Endothelial cell (in vitro differentiated cells): ENCODE results near the gene IFNL4. TPM values are rescaled to one million over a fixed set of nuclear protein-coding genes. Genes with fewer than 3 reads are reported as not detected.
A peak's percentile ranks its signal among the peaks of the same experiment; 100 is the strongest.
"Not testable (repeated sequence)": the region's sequence is repeated elsewhere in the genome, so short reads cannot be mapped to it uniquely, and the experiment has no call there.

ENCODE experiments used
- DNase-seq: peaks from one replicate; pipeline ENCODE4 v3.0.0; 2021; ENCODE audit warnings: low spot score
- H3K27ac Mint-ChIP-seq: one replicate; pipeline ENCODE4 v1.8.0; 2021; ENCODE audit warnings: mixed read lengths, inconsistent platforms; ENCODE audit not compliant: unreplicated experiment
- H3K27me3 Mint-ChIP-seq: one replicate; pipeline ENCODE4 v1.8.0; 2021; ENCODE audit warnings: mild to moderate bottlenecking, moderate library complexity, mixed read lengths, inconsistent platforms; ENCODE audit not compliant: unreplicated experiment
- H3K36me3 Mint-ChIP-seq: one replicate; pipeline ENCODE4 v1.8.0; 2021; ENCODE audit warnings: mild to moderate bottlenecking, low read depth, mixed read lengths, inconsistent platforms; ENCODE audit not compliant: unreplicated experiment
- H3K4me1 Mint-ChIP-seq: one replicate; pipeline ENCODE4 v1.8.0; 2021; ENCODE audit warnings: mild to moderate bottlenecking, mixed read lengths, inconsistent platforms; ENCODE audit not compliant: unreplicated experiment
- H3K4me3 Mint-ChIP-seq: one replicate; pipeline ENCODE4 v1.8.0; 2021; ENCODE audit warnings: mild to moderate bottlenecking, mixed read lengths, inconsistent platforms; ENCODE audit not compliant: unreplicated experiment
- H3K9me3 Mint-ChIP-seq: one replicate; pipeline ENCODE4 v1.8.0; 2021; ENCODE audit warnings: mixed read lengths, inconsistent platforms; ENCODE audit not compliant: unreplicated experiment
- CTCF ChIP-seq: fragments of 200-600 bp; sonication (generic); IDR thresholded peaks from one replicate; pipeline ENCODE4 v1.5.0; 2021; ENCODE audit warnings: antibody characterized with exemption; ENCODE audit not compliant: unreplicated experiment
- total RNA-seq: library from RNA; stranded (reverse); fragmentation: NEBNext Ultra II Directional; extraction: Animal tissue kit (Norgen Biotek cat#: 25700); gene quantifications from one replicate; pipeline ENCODE4 v1.2.1, GENCODE V29; 2021; ENCODE audit not compliant: unreplicated experiment

IFNL4 gene
- total RNA-seq, 1 donor from 2014 or later = not detected

DNA sequence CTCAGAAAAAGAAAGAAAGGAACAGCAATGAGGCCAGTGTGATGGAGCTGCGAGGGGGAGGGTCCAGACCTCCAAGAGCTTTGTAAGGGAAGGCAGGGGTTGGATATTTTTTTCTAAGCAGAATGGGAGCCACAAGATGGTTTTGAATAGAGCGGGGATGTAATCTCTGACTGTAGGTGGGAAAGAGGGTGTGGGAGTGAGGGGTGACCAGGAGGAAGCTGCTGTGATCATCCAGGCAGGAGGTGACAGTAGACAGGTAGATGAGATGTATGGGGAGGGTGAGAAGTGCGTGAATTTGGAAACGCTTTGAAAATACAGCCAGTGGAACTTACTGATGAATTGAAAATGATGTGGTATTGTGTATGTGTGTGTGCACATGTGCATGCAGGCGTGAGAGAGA lies 26.9 kb upstream of the IFNL4 start:
- Mint-ChIP-seq H3K27me3 (peaks cover 3% of the 10 kb centered on the region), H3K27ac (no peak overlapping the region)

GRCh38 chr19:39273859-39274258 lies 25.2 kb upstream of the IFNL4 start:
- H3K9me3 Mint-ChIP-seq, H3K4me3 Mint-ChIP-seq, DNase-seq, H3K27me3 Mint-ChIP-seq, H3K4me1 Mint-ChIP-seq, H3K36me3 Mint-ChIP-seq, H3K27ac Mint-ChIP-seq: not testable (repeated sequence)

More for the DNA sequence above, 26.9 kb upstream of the IFNL4 start:
- Mint-ChIP-seq H3K4me3 (no peak overlapping the region), H3K36me3 (peaks cover 5% of the 10 kb centered on the region), H3K9me3 (no peaks in the 10 kb centered on the region), H3K4me1 (no peaks in the 10 kb centered on the region)
- DNase-seq = no peak
- TF ChIP-seq CTCF = no peak

DNA sequence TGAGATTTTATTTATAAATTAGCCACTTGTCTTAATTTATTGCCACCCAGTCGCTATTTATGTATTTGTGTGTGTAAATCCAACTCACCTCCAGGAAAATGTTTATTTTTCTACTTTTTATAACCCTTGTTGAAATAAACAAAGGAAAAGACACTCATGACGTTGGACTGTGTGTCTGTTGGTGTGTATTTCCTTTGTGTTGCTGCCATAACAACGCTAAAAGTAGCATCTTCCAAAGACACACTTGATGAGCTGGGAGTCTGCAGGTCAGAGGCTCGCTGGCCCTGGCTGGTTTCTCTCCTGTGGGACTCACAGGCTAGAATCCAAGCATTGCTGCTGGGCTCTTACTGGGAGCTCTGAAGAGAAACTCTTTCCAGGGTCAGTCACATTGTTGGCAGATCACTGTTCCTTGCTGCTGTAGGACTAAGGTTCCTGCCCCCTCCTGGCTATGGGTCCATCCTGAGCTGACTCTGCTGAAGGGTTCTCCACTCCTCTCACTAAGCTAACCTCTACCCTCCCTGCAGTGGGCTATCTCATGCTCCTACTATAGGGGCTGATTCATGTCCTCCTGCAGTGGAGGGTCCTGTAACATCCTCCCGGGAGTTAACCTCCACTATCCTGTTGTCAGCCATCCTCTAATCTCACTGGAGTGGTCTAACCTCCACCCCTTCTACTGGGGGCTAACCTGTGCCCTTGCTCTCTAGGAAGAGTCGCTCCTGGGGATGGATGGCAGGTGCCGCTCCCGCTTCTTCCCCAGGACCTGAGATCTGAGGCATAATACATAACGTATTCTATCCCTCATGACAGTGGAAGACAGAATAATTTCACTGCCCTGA lies 21.6 kb upstream of the IFNL4 start:
- peaks cover 6% of the 10 kb centered on the region for H3K27me3 Mint-ChIP-seq
- peak overlapping the region; percentile 35 for H3K4me3 Mint-ChIP-seq
- no peak for DNase-seq
- H3K36me3 Mint-ChIP-seq = peaks cover 5% of the 10 kb centered on the region
- H3K27ac Mint-ChIP-seq = peak overlapping the region; percentile 81
- H3K4me1 Mint-ChIP-seq = no peaks in the 10 kb centered on the region
- no peak for TF ChIP-seq CTCF
- H3K9me3 Mint-ChIP-seq = no peaks in the 10 kb centered on the region

DNA sequence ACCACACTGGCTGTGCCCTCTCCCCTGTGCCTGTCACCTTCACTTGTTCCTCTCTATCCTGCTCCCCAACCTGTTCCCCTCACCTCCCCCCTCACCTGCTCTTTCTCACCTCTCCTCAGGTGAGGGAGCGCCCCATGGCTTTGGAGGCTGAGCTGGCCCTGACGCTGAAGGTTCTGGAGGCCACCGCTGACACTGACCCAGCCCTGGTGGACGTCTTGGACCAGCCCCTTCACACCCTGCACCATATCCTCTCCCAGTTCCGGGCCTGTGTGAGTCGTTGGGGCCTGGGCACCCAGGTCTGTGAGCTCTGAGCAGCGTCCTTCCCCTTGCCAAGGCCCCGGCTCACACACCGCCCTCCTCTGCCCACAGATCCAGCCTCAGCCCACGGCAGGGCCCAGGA lies 20.7 kb upstream of the IFNL4 start:
- not testable (repeated sequence) for H3K4me1 Mint-ChIP-seq, H3K9me3 Mint-ChIP-seq, H3K36me3 Mint-ChIP-seq, H3K27ac Mint-ChIP-seq, H3K27me3 Mint-ChIP-seq, DNase-seq, H3K4me3 Mint-ChIP-seq

GRCh38 chr19:39268531-39269223 lies 20.0 kb upstream of the IFNL4 start:
- peaks cover 11% of the 10 kb centered on the region for H3K27me3 Mint-ChIP-seq
- DNase-seq, H3K9me3 Mint-ChIP-seq, H3K27ac Mint-ChIP-seq, H3K4me3 Mint-ChIP-seq, H3K36me3 Mint-ChIP-seq, H3K4me1 Mint-ChIP-seq: not testable (repeated sequence)

DNA sequence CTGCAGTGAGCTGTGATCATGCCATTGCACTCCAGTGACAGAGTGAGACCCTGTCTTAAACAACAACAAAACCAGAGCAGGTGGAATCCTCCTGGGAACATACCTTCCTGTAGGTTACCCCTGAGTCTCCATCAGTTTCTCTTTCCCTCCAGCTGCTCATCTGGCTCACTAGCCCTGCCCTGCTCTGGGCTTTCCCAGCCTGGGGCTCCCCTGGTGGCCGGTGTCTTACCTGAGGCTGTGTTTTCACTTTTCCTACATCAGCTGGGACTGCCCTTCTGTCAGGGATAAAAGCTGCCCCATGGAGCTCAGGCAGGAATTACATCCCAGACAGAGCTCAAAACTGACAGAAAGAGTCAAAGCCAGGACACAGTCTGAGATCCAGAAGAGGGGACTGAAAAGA lies 19.4 kb upstream of the IFNL4 start, which contains the start of gene IFNL2:
Gene IFNL2 (plus strand): TSS at position 312 of the 400 bp plus-strand sequence. CDS start 173 bp downstream, outside the sequence.
- H3K27me3 Mint-ChIP-seq = peaks cover 17% of the 10 kb centered on the region
- not testable (repeated sequence) for DNase-seq, H3K4me3 Mint-ChIP-seq, H3K4me1 Mint-ChIP-seq, H3K9me3 Mint-ChIP-seq, H3K36me3 Mint-ChIP-seq, H3K27ac Mint-ChIP-seq
